ENCODE measurements around the gene ITGB4.
A peak's percentile ranks its signal among the peaks of the same experiment; 100 is the strongest.
"Not testable (repeated sequence)": the region's sequence is repeated elsewhere in the genome, so short reads cannot be mapped to it uniquely, and the experiment has no call there.

ITGB4 gene

GRCh38 chr17:75754378-75755204 lies 33.3 kb downstream of the ITGB4 start:
- DNase-seq, result no peak

GRCh38 chr17:75755205-75755901 lies 34.1 kb downstream of the ITGB4 start:
- no peak for DNase-seq

DNA sequence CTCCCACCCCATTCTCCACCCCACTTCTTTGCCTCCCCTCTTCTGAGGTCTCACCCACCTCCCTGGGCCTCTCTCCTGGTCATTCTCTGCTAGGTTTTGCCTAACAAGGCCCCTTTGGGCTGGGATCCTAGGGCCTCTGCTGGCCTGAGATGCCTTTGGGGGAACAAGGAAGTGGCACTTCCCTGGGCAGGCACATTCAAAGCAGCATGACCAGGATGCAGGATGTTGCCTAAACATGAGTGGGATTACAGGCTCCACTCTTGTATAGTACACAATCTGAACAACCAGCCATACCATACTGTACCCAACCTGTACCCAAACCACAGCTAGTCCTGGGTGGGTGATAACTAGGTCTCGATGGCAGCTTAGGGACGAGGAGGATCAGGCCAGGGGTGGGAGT lies 34.7 kb downstream of the ITGB4 start:
- no peak for DNase-seq

- no peak for DNase-seq
Measured at GRCh38 chr17:75756451-75757085, 35.3 kb downstream of the ITGB4 start.

DNA sequence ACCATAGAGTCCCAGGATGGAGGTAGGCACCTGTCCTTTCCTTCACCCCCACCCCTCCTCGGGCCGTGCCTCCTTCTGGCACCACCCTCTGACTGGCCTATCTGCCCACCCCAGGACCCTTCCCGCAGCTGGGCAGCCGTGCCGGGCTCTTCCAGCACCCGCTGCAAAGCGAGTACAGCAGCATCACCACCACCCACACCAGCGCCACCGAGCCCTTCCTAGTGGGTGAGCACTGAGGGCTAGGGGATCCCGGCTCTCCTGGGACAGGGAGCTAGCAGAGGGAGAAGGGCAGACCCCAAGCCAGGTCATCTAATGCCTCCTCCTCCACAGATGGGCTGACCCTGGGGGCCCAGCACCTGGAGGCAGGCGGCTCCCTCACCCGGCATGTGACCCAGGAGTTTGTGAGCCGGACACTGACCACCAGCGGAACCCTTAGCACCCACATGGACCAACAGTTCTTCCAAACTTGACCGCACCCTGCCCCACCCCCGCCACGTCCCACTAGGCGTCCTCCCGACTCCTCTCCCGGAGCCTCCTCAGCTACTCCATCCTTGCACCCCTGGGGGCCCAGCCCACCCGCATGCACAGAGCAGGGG lies 35.9 kb downstream of the ITGB4 start:
- no peak for DNase-seq

DNA sequence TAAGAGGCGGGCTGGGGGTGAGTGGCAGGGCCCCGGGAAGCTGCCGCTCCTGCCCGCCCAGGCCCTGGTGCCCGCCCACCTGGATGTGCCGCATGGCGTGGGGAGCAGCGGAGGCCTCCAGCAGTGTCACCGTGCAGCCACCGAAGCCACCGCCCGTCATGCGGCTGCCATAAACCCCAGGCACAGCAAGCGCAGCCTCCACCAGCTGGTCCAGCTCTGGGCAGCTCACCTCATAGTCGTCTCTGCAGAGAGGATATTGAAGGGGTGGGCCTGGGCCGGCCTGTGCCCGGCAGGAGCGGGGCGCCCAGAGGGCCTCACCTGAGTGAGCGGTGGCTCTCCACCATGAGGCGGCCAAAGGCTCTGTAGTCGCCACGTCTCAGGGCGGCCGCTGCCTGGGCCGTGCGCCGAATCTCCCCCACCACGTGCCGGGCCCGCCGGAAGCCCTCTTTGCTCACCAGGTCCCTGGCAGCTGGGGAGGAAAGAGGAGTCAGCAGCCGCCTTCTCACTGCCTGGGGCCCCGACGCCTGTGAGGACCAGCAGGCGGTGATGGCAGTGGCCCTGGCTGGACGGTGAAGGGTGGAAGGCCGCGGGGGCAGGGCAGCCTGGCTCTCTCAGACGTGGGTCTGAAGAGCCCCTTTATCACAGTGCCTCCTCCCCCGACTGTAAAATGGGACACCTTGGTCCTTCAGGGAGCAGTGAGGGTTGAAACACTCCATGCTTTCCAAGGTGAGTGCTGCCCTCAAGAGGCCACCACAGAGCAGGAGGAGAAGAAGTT lies 37.1 kb downstream of the ITGB4 start:
- no peak for DNase-seq

DNA sequence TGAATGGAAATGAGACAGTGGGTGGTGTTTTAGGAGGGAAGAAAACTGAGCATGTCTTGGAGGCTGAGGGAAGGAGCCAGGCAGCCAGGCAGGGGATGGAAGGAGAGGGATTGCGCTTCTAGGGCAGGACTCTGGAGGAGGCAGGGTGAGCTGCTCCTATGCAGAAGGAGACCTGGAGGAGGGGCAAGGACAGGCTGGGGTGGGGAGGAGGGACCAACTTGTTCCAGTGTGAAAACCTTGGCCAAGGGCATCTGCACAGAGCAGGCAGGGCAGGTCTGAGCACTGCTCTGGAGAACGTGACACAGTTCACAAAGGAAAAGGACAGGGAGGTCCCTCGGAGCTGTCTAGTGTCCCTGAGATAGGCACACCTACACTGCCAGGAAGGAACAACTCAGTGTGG lies 38.2 kb downstream of the ITGB4 start:
- no peak for DNase-seq

- DNase-seq, result not testable (repeated sequence)
Measured at GRCh38 chr17:75759978-75760640, 38.9 kb downstream of the ITGB4 start.

DNA sequence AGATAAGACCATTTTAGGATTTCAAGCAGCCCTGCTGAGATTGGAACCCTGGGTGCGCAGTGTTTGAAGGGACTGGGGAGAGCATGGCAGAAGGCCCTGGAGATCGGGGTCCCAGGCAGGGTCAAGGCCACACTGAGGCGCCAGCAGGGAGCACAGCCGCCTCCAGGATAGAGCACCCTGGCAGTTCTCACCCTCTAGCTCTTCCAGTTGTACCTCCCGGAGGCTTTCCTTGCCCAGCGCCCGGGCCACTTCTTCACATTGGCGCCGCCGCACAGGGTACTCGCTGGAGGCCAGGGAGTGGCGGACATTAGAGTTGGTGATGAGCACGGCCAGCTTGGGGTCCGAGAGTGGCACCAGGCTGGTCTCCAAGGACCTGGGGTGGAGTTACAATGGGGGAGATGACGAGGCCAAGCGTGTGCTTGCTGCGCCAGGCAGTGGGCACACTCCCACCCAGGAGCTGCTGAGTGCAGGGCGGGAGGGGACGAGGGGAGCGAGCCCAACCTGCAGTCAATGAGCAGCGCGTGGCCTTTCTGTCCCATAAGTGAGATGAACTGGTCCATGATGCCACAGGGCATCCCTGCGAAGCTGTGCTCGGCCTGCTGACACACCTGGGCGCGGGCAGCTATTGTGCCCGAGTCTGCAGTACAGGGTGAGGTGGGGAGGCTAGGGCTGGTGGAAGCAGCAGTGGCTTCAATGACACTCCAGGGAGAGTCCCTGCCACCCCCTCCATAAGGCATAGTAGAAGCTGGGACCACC lies 41.4 kb downstream of the ITGB4 start:
- no peak for DNase-seq

DNA sequence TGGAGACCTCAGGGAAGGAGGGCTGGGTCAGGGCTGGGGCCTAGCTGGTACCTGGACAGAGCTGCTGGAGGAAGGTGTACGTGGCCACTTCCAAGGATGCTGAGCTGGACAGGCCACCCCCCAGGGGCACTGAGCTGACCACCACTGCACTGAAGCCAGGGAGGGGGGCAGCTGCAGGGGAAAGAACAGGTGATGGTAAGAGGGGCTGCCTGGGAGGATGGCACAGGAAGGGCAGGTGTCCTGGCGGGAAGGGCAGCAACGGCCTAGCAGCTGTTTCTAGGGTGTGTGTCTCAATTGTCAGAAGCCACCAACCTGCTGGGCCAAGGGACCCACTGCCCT lies 42.0 kb downstream of the ITGB4 start:
- DNase-seq, result no peak

DNA sequence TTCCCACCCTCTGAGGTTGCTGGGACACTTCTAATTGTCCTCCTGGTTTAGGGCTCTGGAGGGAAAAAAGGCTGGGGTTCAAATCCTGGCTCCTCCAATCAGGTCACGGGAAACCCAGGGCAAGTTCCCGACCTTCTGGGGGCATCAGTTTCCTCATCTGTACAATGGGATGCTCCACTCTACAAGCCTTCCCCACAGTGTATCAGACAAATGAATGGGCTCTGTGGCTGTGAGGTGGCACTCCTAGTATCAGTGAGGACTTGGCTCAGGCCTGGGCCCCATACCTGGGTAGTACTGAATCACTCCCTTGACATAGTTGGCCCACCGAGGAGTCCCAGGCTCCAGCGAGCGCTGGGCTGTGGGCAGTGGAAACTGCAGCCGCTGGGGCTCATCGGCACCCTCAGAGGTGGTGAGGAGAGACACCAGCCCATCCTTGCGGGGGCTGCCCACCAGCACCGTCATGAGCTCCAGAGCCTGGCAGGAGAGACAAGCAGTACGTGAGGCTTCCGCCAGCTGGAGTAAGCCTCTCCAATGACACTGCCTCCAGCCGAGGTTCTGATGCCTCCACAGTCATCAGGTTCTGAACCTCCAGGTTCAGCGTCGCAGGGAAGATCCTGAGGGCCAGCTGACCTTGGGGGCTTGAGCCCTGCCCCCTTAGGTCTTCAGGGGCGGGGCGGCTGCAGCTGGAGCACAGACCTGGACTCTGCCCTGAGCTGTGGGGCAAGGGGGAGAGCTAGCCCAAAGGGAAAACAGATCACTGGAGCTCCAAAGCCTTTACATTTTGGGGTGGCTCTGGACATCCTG lies 42.6 kb downstream of the ITGB4 start:
- no peak for DNase-seq

GRCh38 chr17:75764417-75764710 lies 43.1 kb downstream of the ITGB4 start:
- no peak for DNase-seq

- peak; percentile 74 for DNase-seq
Measured at GRCh38 chr17:75764711-75765421, 43.6 kb downstream of the ITGB4 start, which contains the start of gene GALK1. Gene GALK1, minus strand, starts transcription at chr17:75765192. Its CDS starts 56 bp downstream, at chr17:75765136.

- no peak for DNase-seq
Measured at GRCh38 chr17:75765981-75766380, 44.7 kb downstream of the ITGB4 start.

GRCh38 chr17:75767881-75768280 lies 46.6 kb downstream of the ITGB4 start:
- DNase-seq, result no peak

DNA sequence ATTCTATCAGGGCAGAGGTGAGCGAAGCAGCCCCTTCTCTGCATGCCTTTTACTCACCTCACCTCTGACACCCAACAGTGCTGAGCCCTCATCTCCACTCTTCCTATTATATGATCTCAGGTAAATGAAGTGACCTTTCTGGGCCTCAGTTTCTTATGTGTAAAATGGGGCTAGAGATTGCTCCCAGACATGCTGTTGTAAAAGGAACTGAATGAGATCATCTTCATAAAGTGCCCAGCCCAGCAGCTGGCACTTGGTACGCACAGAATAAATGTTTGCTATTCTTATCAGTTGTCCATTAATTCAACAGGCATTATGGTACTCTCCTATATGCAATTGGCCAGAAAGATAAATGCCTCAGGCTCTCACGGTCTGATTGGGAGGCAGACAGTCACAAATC lies 48.3 kb downstream of the ITGB4 start:
- no peak for DNase-seq

DNA sequence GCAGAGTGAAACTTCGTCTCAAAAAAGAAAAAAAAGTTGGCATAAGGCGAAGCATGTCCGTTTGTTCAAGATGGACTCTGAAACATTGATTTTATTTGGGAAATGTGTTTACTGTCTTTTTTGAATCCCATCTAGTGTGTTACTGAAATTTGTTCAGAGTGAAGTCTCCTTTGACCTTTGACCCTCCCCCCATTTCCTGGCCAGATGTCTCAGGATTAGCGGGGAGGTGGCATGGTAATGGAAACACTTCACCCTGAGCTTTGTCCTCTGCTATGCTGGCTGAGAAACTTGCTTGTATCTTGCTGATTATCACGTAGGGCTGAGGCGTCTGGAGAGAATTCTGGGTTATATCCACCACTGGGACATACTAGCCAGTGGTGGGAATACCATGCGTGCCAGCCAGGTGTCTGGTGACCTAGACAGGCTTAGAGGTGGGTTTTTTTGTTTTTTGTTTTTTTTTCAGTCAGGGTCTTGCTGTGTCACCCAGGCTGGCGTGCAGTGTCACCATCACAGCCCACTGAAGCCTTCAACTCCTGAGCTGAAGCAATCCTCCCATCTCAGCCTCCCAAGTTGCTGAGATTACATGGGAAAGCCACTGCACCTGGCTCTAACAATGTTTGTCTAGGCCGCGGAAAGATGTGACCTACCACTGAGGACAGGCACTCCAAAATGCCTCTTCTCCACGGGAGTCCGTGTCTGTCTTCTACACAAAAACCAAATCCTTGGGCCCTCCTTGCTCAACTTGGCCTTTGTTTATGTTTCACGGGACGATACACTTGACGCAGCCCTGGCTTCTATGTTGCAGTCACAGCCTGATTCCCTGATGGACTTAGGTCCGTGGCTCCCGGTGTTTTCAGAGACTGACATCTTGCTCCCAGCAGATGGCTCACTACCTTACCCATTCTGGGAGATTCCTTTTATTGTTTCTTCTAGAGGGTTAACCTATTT lies 50.3 kb downstream of the ITGB4 start:
- no peak for DNase-seq

GRCh38 chr17:75773121-75773807 lies 52.0 kb downstream of the ITGB4 start:
- no peak for DNase-seq
